Measurements from ENCODE around the gene TMPRSS13.
"Not testable (repeated sequence)": the region's sequence is repeated elsewhere in the genome, so short reads cannot be mapped to it uniquely, and the experiment has no call there.

The TMPRSS13 gene

DNA sequence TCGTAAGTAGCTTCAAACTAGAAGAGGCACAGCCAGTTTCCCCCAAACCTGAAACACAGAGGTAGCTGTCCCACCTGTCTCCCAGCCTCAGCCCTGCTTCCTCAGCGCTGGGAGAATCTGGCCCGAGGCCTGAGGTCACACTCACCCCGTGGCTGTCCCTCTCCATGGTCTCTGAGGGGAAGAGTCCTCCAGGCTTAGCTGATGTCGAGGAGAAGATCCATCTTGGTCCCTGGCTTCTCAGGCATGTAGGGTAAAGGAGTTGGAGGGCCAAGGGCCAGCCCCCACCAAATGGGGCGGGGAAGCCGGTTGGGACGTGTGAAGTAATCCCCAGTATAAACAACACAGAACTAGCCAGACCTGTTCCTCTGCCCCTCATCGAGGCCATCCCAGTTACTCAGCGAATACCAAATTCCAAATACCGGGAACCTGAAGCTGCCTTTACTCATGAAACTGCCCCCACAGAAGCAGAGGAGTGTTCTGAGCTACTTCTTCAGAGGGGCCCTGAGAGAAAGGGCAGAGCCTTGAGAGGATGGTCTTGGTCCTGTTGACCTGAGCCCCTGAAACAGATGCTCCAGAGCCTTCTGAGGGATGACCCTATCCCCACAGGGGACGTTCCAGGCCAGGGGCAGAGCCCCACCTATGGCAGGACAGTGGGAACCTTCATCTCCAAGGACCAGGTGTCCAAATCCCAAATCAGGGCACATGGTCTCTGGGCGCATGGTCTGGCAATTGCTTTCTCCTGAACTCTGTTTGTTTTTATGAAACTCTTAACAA is at the start of gene TMPRSS13:
Gene TMPRSS13, minus strand, starts transcription at position 261 of the 774 bp plus-strand sequence. Its CDS starts 95 bp downstream, at position 166.
- no peak for DNase-seq

DNA sequence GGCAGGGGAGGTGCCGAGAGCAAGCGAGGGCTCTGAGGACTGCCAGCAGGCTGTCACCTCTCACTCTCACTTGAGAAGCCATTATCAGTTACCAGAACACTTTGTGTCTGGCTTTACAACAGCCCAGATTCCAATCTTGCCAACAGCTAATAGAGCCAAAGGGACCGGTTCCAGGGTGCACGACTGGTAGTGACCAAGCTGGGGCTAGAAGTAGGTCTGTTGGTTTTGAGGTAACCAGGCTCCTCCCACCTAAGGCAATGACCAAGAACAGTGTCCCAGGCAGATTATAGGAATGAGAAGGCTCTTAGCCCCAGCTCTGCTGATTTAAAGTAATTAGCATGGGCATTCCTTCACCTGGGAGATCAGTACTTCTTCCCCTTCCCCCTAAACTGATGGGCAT is 49.8 kb upstream of the TMPRSS13 start:
- no peak for DNase-seq

DNA sequence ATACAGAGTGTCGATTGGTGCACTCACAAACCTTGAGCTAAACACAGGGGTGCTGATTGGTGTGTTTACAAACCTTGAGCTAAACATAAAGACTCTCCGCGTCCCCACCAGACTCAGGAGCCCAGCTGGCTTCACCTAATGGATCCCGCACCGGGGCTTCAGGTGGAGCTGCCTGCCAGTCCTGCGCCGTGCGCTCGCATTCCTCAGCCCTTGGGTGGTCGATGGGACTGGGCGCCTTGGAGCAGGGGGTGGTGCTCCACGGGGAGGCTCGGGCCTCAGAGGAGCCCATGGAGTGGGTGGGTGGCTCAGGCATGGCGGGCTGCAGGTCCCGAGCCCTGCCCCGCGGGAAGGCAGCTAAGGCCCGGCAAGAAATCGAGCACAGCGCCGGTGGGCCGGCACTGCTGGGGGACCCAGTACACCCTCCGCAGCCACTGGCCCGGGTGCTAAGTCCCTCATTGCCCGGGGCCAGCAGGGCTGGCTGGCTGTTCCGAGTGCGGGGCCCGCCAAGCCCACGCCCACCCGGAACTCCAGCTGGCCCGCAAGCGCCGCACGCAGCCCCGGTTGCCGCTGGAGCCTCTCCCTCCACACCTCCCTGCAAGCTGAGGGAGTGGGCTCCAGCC is 49.2 kb upstream of the TMPRSS13 start:
- not testable (repeated sequence) for DNase-seq

DNA sequence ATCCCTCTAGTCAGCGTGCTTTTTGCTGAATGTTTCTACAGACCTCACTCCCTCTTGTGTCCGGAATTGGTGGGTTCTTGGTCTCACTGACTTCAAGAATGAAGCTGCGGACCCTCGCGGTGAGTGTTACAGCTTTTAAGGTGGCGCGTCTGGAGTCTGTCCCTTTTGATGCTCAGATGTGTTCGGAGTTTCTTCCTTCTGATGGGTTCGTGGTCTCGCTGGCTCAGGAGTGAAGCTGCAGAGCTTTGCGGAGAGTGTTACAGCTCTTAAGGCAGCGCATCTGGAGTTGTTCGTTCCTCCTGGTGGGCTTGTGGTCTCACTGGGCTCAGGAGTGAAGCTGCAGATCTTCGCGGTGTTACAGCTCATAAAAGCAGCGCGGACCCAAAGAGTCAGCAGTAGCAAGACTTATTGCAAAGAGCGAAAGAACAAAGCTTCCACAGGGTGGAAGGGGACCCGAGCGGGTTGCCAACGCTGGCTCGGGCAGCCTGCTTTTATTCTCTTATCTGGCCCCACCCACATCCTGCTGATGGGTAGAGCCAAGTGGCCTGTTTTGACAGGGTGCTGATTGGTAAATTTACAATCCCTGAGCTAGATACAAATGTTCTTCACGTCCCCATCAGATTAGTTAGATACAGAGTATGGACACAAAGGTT is 48.5 kb upstream of the TMPRSS13 start:
- DNase-seq, result not testable (repeated sequence)

DNA sequence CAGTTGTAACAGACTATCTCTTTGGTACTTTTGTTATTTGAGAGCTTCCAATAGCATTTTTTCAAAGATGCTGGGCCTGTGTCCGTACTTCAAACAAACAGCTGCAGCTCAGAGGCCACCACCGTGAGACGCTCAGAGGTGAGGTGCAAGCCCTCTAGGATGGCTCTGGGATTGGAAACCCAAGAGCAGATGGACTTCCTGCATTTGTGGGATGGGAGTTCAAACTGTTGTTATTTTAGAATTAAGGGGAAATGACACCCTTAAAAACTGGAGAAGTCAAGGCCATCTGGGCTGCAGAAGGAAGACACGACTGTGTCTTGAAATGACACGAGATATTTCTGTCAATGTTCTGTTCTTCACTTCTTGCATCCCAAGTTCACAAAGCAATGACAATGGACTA is 47.8 kb upstream of the TMPRSS13 start:
- peak; percentile 58 for DNase-seq

DNA sequence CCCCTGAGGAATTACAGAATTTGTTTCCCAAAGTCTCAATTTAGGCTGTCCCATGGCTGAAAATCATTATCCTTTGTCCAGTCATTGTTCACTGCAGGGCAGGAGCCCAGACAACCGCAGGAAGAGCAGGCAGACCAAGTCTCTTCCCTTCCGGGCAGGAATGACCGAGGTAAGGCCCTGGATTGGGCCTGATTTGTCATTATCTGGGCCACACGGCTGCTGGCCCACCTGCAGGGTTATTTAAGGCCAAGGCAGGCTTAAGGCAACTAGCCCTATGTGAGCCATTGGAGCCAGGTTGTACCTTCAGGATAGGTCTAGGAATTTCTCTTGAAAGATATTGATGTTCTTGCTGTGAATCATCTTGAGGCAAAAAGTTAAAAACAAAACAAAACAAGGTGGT is 47.2 kb upstream of the TMPRSS13 start:
- no peak for DNase-seq

DNA sequence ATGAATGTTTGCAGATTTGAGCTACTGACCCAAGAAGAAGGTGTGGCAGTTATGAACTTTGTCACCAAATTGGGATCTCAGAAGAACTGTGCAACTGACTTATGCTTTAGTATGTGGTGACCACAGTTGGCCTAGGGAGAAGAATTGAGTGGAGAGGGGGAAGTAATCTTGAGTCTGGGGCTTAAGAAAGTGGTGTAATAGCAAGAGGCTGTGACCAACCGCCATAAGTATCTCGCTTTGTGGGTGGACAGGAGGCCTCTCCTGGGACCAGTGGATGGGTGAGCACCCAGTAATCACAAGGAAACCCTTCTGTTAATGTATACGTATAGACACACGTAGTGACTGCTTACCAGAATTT is 44.3 kb upstream of the TMPRSS13 start:
- DNase-seq, result peak; percentile 30

DNA sequence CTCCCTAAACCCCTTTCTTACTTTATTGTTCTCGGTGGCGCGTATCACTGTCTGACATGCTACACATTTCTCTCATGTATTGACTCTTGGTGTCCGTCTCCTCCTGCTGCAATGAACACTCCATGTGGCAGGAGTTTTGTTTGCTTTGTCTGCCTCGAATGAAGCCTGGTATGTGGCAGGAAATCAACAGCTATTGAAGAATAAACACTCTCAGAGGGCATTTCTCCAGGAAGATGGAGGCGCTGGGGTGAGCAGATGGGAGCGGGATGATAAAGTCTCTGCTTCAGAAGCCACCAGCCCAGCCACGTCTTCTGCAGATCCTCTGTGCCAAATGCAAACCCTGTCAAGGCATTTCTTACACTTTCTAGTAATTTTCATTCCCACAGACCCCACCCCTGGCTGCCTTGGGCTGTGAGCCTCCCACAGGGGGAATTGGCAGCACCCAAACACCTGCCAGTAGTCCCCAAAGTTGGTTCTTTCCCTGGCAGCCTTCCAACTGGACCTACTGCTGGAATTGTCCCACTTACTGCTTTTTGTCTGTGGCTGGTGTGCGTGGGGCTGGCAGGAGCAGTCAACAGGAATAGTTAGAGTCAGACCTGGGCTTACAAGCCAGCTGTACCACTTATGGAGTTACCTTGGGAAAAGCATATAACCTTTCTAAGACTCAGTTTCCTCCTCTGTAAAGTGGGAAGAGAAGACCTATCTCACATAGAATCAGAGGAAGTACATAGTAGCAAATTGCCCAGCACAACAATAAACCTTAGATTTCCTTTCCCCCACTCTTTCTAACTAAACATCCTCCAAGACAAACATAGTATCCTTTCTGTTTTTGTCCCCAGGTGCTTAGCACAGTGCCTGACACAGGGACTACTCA is 43.7 kb upstream of the TMPRSS13 start:
- no peak for DNase-seq

DNA sequence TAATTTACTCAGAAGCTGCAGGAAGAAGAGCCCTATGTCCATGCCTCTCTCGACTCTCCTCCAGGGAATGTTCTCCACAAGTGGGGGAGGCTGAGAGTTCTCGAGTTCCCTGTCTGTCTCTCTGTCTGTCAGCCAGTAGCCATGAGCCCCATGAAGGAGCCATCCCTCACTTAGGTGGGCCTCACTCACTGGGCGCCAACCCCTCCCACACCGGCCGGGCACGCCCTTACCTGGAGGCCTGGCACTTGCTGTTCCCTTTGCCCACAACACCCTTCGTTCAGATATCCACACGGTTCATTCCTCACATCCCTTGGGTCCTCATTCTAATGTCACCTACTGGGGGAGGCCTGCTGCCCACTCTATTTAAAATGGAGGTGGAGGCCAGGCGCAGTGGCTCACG is 42.8 kb upstream of the TMPRSS13 start:
- DNase-seq, result no peak

DNA sequence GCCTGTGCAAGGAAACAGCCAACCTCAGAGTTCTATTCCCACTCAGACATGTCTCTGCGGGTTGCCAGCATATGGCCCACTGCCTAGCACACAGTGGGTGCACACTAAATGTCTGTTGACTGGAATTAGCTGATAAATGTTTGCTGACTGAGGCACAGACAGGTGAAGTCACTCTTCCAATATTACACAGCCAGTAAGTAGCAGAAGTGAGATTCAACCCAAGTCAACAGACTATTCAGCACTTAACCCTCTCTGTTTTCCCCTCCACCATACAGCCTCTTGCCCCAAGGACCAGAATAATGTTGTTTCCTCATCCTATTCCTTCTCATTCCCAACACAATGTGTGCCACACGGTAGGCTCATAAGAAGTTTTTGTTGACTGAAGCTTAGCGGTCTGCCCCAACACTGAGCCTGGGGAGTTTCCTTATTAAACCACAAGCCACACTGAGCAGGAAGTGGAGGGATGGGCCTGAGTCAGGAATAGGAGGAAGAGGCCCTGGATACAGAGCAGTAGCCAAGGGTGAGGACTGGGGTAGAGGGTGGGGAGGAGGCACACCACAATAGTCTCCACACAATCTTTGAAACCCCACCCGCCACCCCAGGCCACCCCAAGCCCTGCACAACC is 41.3 kb upstream of the TMPRSS13 start:
- DNase-seq, result peak; percentile 92

DNA sequence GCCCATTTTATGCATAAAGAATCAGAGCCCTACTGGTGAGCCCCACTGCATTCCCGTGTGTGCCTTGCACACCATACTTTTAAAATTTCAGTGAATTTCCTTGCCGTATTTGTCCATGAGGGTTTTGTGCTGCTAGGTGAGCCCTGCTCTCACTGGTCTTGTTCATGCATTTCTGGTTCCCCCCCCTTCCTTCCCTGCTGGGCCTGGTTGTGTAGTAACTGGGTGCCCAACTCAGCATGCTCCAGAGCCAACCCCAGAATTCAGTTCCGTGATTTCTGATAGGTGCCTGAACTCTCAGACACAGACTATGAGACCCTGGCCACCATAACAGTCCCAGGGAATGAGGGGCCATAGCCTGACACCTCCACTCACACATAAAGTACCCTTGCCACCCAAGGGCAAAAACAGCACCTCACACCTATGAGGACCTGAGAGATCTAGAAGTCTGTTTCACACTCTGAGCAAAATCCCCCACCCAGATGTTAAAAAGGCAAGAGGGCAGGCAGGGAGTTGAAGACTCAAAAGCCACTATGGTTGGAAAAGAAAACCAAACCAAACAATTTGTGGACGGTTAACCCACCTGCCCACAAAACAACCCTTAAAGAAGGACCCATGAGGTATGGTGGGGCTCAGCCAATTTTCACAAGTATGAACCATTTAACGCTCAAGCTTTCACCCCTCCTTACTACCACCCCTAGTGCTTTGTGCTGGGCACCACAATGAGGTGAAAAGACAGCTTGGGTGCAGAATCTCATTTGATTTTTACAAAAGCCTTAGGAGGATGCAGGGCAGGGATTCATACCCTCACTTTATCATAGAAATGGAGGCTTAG is 40.2 kb upstream of the TMPRSS13 start:
- DNase-seq, result no peak

DNA sequence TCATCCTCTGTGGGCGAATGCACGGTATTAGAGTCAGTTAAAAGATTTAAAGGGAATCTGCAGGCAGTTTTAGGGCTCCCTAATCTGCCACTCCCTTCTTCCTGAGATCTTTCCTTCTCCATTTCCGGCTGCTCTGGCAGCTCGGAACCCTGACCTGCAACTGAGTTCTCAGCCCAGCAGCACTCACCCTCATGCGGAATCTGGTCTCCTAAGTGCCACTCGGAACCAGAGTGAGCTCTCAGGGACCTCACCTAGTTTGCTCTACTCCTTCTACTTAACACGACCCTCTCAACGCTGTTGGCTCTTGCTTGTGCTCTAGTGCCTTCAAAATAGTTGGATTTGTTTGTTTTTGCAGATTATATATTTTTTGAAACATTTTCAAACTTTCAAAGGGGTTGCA is 37.7 kb upstream of the TMPRSS13 start:
- DNase-seq, result no peak

DNA sequence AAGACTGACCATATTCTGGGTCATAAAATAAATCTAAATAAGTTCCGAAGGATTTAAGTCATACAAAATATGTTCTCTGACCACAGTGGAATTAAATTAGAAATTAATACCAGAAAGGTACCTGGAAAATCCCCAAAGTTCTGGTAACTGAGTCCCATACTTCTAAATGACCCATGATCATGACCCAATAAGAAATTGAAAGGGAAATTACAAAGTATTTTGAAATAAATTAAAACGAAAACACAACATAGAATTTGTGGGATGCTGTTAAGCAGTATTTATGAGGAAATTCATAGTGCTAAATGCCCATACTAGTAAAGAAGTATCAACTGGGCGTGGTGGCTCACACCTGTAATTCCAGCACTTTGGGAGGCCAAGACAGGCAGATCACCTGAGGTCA is 33.6 kb upstream of the TMPRSS13 start:
- no peak for DNase-seq

DNA sequence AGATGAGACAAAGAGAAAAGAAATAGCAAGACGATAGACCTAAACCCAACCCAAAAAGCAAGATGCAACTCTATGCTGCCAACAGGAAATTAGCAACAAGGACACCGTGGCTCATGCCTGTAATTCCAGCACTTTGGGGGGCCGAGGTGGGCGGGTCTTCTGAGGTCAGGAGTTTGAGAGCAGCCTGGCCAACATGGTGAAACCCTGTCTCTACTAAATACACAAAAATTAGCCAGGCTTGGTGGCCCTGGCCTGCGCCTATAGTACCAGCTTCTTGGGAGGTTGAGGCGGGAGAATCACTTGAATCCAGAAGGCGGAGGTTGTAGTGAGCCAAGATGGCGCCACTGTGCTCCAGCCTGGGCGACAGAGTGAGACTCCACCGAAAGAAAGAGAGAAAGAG is 32.7 kb upstream of the TMPRSS13 start:
- DNase-seq, result no peak

DNA sequence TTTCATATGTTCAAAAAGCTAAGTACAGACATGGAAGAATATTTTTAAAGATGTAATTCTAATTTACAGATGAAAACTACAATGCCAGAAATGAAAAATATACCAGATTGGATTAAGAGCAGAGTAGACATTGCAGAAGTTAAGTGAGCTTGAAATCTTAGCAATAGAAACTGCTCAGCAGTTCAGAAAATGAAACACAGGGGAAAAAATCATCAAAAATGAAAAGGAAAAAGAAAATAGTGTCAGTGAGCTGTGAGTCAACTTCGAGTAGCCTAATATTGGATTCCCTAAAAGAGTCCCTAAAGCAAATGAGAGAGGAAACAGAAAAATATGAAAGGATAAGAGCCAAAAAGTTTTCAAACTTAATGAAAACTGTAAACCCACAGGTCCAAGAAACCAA is 31.2 kb upstream of the TMPRSS13 start:
- no peak for DNase-seq

DNA sequence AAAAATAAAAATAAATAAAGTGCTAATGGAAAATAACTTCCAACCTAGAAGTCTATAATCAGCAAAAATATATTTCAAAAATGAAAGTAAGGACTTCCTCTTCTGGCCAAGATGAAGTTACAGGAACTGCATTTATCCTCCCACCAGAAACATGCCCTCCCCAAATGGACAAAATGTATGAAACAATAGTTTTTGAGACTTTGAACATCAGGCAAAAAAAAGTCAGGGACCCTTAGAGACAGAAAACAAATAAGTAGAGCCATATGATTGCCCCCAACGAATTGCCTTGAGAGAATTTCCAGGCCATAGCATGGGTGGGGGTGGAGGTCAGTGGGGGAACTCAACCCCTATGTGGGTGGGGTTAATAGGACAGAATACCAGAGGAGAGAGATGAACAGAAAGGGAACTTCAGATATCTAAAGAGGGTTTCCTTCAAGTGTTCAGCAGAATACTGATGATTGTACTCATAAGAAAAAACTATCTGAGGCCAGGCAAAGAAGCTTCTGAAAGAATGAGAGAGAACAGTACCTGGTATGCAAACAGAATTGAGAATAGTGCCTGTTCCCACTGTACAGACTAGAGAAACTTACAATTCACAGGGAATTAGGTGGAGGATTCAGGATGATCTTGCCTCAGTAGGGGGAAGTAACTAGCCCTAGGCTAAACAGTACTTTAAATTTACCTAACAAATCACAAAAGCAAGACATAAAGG is 30.4 kb upstream of the TMPRSS13 start:
- DNase-seq, result no peak

DNA sequence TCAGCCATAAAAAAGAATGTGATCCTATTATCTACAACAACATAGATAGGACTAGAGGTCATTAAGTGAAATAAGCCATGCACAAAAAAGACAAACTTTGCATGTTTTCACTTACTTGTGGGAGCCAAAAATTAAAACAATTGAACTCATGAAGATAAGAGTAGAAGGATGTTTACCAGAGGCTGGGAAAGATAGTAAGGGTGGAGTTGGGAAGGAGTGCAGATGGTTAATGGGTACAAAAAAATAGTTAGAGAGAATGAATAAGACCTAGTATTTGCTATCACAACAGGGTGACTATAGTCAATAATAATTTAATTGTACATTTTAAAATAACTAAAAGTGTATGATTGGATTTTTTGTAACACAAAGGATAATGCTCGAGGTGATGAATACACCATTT is 29.7 kb upstream of the TMPRSS13 start:
- no peak for DNase-seq

DNA sequence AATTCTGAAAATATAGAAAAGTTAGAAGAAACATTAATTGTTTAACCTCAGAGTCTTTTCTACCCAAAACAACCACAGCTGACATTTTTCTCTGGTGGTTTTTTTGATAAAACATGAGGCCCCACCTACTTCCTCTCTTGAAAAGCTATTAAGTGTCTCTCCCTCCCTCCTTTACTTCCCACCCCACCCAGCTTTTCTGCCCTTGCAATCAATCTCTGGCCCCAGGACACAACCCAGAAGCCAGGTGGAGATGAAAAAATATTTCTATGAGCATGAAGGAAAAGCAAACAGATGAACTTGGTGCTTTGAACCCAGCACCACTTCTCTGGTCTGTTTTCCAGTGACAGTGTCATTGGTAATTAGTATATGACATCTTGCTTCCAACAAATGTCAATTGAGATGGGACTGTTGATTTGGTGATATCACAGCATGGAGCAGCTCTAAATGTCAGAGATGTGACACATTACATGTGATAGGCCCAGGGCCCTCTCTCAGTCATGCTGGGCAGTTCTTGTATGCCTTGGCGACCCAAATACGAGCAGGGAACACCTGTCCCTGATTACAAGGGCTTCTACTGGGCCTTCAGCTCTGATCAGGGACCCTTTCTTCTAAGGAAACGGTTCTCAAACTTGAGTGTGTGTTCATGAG is 23.9 kb upstream of the TMPRSS13 start:
- peak; percentile 28 for DNase-seq

DNA sequence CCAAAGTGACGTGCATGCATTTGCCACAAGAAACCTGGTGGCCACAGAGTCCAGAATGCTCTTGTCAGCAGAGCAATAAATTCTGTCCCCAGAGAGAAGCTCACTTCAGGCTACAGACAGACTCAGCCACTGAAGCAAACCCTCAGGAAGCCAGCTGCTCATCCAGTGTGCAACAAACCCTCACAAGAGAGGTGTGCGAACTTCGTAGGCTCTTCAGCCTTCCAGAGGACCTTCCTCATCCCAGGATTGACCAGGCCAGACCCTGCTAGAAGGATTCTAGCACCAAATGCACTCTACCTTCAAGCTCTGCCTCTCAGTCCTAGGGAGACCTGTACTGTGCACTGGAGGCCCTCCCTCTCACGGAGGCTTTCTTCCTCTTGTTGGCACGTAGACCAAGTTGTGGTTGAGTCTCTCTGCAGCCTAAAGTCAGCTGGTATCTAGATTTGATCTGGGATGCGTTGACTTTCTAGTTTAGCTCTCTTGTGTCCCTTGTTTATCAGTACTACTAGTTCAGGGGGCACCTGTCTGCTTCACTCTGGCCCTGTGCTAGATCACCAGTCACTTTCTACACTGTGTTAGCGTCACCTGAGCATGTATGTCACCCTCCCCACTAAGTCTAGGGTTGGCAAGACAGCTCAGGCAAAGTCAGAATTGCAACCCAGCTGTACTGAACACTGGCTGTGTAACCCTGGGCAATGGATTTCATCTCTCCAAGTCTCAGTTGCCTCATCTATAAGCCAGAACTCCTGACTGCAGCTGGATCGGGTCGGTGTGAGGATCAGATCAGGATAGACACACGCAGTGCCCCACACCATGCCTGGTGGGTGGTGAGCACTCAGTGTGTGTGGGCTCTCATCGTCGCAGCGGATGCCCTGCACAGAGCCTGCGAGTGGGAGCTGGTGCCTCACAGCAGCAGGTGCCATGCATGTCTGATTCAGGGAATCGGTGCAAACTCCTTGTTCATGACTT is 22.1 kb upstream of the TMPRSS13 start:
- peak; percentile 61 for DNase-seq

All from GDM1 (cell line).